ENCODE data around the gene EFCAB6.

DNA sequence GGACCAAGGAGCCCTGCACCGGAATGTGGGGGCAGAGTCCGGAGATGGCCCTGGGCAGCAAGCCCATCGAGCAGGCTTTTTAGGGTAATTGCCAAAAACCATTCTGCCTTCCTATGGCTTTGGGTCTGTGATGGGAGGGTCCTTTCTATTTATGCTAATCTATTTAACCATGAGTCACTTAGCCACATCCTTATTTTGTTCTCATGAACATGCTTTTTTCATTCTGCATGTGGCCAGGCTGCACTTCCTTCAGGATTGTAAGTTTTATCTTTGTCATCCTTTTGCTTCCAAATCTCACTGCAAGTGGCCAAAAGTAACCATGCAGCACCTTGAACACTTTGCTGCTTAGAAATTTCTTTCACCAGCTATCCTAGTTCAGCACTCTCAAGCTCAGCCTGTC is 88.3 kb downstream of the EFCAB6 start:
- TF ChIP-seq, protein P1, sequence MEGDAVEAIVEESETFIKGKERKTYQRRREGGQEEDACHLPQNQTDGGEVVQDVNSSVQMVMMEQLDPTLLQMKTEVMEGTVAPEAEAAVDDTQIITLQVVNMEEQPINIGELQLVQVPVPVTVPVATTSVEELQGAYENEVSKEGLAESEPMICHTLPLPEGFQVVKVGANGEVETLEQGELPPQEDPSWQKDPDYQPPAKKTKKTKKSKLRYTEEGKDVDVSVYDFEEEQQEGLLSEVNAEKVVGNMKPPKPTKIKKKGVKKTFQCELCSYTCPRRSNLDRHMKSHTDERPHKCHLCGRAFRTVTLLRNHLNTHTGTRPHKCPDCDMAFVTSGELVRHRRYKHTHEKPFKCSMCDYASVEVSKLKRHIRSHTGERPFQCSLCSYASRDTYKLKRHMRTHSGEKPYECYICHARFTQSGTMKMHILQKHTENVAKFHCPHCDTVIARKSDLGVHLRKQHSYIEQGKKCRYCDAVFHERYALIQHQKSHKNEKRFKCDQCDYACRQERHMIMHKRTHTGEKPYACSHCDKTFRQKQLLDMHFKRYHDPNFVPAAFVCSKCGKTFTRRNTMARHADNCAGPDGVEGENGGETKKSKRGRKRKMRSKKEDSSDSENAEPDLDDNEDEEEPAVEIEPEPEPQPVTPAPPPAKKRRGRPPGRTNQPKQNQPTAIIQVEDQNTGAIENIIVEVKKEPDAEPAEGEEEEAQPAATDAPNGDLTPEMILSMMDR (IDR thresholded peaks at IDR 0.05): no peak
- TF ChIP-seq POLR2A (IDR thresholded peaks at IDR 0.05): no peak

Data from right lobe of liver (tissue), 4 donors.